Dermis blood vessel endothelial cell (primary cell): ENCODE results near the gene STAT1. TPM values are rescaled to one million over a fixed set of nuclear protein-coding genes. Genes with fewer than 3 reads are reported as not detected.

Experiments
- DNase-seq: peaks from one replicate; pipeline ENCODE4 v3.0.0; 2010
- total RNA-seq: library from RNA; depleted of rRNA; stranded (reverse); fragments of >200 nt; gene quantifications from 2 replicates; pipeline ENCODE4 v1.2.3, GENCODE V29; 2014

The STAT1 gene
- total RNA-seq, 1 donor from 2014 or later: 68.6 TPM

DNA sequence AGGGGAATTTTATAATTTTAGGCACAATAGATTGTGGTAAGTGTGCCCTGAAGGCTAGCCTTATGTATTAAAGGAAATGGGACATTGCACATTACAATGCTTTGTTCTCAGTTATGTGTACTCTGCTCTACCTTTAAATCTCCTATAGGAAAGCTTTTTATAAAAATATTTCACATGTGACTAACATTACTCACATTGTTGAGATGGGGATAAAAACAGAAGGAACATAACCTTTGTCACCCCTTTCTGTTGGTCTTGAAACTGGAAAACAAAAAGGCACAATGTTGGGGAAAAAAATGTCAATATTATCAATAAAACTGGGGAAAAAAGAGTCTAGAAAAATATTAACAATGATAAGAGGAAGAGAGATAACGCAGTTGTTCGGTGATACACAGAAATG is 17.3 kb upstream of the STAT1 start:
- peak; percentile 75 for DNase-seq

GRCh38 chr2:191030521-191031154 is 16.7 kb upstream of the STAT1 start:
- DNase-seq: peak; percentile 81

- no peak for DNase-seq
Observed at GRCh38 chr2:191029280-191029950, 15.4 kb upstream of the STAT1 start.

DNA sequence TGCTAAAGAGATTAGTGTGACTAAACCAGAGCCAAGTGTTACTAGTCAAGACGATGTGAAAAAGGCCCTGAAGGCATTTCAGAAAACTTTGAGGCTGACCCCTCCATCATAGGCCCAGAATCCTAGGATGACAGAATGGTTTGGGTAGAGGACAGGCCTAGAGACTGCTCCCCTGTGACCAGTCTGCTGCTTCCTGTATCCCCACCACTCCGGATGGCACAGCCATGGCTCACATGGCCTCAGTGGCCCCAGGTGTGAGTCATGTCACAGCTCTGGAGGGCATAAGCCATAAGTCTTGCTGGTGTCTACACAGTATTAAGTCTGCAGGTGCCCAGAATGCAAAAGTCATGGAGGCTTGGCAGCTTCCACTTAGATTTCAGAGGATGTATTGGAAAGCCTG is 12.4 kb upstream of the STAT1 start:
- no peak for DNase-seq

DNA sequence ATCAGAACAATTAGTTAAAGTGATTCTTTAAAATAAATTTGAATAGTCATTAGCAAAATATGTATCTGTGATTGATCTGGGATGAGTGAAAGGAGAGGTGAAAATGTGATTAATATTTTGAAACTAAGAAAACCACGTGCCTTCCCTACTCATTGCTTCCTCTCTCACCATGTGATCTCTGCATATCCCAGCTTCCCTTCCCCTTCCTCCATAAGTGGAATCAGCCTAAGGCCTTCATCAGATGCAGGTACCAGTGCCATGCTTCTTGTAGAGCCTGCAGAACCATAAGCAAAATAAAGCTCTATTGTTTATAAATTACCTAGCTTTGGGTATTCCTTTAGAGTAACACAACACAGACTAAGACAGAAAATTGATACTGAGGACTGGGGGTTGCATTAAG is 11.2 kb upstream of the STAT1 start:
- no peak for DNase-seq

GRCh38 chr2:191023235-191023679 is 9.3 kb upstream of the STAT1 start:
- peak; percentile 53 for DNase-seq

- DNase-seq: peak; percentile 49
Observed at GRCh38 chr2:191020742-191021381, 6.9 kb upstream of the STAT1 start.

GRCh38 chr2:191020221-191020741 is 6.3 kb upstream of the STAT1 start:
- peak; percentile 99 for DNase-seq

- no peak for DNase-seq
Observed at GRCh38 chr2:191019376-191019775, 5.4 kb upstream of the STAT1 start.

GRCh38 chr2:191018643-191019119 is 4.7 kb upstream of the STAT1 start:
- no peak for DNase-seq

DNA sequence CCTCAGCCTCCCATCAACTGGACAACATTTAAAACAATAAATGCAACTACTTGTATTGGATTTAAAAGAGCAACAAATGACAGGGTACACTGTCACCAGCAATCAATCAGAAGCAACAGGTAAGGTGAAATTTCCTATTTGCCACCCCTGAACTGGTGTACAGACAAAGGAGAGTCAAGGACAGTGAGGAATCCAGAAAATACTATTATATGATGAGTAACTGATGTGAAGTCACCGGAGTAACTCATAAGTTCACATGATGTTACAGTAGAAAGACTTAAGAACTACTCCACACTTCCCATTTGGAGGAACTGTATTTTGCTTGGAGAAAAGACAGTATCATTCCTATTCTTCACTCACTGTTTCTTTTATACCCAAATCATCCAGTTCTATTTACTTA is 4.1 kb upstream of the STAT1 start:
- DNase-seq: no peak

DNA sequence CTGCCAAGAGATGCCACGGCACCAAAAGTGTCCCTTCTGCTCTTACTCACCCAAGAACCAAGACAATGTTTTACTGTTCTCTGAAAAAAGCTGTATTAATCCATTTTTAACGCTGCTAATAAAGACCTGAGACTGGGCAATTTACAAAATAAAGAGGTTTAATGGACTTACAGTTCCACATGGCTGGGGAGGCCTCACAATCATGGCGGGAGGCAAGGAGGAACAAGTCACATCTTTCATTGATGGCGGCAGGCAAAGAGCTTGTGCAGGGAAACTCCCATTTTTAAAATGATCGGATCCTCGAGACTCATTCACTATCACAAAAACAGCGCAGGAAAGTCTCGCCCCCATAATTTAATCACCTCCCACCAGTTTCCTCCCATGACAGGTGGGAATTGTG is 1.9 kb upstream of the STAT1 start:
- no peak for DNase-seq

GRCh38 chr2:191015239-191015638 is 1.3 kb upstream of the STAT1 start:
- no peak for DNase-seq

GRCh38 chr2:191014653-191015020 is 666 bp upstream of the STAT1 start:
- no peak for DNase-seq

DNA sequence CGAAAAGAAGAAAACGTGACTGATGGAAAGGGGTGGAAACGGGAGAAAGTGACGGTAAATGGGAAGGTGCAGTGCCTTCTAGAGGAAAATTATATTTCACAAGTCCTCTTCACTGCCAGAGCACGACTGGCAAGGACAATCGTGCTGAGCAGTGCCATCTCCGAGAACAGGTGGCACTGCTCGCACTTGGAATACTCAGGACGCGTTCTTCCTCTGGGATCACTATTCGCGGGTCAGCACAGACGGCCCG is 364 bp downstream of the STAT1 start:
- no peak for DNase-seq

DNA sequence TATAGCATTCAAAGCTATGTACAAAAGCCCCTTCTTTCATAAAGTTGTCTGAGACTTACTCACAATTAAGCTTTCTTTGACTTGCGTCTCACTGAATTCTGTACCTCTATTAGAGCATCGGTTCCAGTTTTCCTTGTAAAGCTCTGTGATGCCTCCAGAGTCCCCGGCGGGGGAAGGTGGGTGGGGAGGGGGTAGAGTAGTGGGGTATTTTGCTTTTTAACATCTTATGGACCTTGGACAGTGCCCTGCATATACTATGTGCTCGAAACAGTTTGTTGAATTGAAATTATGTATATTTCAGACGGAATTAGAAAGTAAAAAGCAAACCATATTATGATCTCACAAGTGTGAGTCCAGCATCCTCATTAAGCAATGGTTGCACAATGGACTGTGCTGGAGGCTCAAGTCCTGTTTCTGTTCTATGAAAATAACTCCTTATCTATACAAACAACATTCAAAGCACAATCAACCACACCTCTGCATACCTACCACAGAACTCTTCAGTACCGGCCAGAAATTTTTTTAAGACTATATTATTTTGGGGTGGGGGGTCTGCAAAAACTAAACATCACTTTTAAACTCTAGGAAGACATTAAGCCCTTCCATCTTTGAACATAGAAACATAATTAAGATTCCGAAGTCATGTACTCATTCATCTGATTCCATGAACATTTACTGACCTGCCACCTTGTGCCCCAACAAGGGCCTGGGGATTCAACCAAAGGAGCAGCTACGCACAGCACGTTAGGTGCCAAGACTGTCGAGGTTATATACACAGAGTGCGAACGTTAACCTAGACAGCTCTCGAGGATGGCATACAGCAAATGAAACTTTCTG is 908 bp downstream of the STAT1 start:
- no peak for DNase-seq

DNA sequence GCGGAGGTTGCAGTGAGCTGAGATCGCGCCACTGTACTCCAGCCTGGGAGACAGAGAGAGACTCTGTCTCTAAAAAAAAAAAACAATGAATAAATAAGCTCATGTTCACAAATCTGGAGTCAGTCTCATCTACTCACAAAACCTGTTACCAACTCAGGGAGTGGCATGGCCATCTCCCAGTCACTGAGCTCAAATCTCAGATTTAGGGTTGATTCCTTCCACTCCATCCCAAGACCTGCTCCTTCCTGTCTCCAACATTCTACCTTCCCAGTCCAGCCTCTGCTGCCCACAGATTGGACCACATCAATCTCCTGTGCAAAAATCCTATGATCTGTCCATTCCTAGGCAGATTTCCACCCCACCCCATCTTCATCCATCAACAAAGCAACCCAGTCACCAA is 1.6 kb downstream of the STAT1 start:
- DNase-seq: no peak

GRCh38 chr2:191010887-191011885 is 2.8 kb downstream of the STAT1 start:
- no peak for DNase-seq

- no peak for DNase-seq
Observed at GRCh38 chr2:191009541-191010374, 4.2 kb downstream of the STAT1 start.

GRCh38 chr2:191008286-191008685 is 5.7 kb downstream of the STAT1 start:
- no peak for DNase-seq
